HG03280 (cell line): Measurements from ENCODE around the gene CAPNS2.
"Not testable (repeated sequence)": the region's sequence is repeated elsewhere in the genome, so short reads cannot be mapped to it uniquely, and the experiment has no call there.

ENCODE experiments used
- ATAC-seq: cut with Tn5 transposase; IDR thresholded peaks from one replicate; pipeline ENCODE4 v1.9.1; 2021; ENCODE audit warnings: mild to moderate bottlenecking, moderate library complexity; ENCODE audit not compliant: unreplicated experiment

CAPNS2 gene

DNA sequence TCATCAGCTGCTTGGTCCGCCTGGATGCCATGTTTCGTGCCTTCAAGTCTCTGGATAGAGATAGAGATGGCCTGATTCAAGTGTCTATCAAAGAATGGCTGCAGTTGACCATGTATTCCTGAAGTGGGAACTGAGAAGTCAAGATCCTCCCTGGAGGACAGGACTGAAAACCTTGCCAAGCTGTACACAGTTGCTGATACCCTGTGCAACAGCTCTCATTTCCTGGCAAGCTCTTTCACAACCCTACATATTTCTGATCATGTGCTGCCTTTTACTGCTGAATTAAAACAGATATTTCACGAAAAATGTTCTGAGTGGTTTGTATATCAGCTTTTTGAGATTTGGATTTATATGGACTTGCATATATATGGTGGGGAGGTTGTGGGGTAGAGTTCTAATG, 898 bp downstream of the CAPNS2 start:
- ATAC-seq = no peak

DNA sequence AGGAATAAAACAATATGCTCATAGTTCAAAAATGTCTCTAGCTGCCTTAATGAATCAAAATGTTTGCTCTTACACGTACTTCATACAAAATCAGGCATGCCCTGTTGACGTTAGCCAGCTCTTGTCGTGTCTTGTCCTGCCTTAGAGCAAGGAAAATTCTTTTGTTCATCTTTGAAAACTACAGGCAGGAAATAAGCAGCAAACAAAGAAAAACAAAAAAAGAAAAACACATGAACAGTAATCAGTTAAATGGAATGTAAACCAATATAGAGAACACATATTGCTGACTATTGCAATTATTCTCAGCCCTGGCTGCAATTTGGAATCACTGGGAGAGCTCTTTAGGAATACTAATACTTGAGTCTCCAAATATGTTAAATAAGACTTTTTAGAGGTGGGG, 1.7 kb downstream of the CAPNS2 start:
- ATAC-seq = no peak

DNA sequence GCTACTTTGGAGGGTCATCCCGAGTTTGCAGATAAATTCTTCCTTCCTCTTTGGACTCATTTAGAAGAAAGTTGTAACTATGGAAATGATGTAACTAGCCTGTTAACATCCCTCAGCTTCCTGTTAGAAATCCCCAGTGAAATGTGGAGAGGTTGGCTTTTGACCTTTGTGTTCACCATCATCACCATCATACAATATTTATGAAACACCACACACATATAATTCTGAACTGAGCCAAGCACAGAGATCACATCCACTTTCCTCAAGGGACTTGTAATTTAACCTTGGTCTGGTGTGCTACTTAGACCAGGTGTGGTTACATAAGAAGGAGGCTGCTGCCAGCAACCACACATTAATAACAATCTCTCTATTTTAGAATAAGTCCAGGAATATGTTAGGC, 2.5 kb downstream of the CAPNS2 start:
- no peak for ATAC-seq

DNA sequence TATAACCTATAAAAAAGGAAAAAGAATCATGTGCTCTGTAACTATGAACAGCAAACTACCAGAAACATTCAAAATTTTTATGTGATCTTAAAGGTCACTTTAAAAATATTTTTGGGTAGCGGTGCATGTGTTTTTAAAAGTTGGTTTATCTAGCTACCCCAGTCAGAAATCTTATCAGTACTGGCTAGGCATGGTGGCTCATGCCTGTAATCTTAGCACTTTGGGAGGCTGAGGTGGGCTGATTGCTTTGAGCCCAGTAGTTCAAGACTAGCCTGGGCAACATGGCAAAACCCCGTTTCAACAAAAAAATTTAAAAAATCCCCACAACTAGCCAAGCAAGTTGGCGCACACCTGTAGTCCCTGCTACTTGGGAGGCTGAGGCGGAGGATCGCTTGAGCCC, 3.7 kb downstream of the CAPNS2 start:
- no peak for ATAC-seq

DNA sequence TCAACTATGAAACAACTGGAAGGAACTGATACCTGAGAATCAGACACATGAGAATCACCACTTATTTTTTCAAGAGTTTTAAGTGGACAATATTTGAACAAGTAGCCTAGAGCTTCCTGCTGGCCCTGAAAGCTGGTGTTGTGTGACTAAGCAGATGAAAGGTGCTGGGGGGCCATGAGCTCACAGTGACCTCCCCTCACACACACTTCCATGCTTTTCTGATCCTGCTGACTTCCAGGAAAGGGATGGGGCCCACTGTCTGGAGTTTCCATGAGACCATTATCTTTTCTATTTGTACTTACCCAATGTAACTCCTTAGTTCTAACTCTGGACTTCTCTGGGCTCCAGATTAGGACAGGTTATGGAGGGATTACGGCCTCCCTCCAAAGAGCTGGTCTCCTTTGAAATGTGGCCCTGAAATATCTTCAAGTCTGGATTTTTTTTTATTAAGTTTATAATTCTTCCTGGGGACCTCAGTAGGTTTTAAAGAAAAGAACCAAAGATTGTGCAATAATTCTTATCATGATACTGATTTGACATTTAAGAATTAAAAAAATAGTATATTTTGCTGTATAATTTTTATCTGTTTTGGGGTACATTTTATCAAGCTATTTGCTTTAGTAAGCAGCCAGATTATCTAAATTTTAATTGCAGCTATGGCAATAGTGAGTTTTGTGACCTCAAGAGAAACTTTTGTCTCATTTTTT, 4.9 kb downstream of the CAPNS2 start:
- ATAC-seq = no peak

DNA sequence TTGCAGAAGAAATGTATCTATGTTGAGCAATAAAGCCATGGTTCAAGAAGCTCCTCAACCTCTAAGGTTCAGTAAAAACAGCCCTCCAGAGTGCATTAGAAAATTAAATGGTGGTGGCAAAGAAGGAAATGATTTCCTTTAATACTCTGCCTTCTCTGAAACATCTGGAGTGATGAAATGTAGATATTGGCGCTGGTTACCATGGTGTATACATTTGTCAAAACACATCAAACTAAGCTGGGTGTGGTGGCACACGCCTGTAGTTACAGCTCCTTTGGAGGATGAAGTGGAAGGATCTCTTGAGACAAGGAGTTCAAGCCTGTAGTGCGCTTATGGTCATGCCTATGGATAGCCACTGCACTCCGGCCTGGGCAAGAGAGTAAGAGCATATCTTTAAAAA, 6.0 kb downstream of the CAPNS2 start:
- no peak for ATAC-seq

DNA sequence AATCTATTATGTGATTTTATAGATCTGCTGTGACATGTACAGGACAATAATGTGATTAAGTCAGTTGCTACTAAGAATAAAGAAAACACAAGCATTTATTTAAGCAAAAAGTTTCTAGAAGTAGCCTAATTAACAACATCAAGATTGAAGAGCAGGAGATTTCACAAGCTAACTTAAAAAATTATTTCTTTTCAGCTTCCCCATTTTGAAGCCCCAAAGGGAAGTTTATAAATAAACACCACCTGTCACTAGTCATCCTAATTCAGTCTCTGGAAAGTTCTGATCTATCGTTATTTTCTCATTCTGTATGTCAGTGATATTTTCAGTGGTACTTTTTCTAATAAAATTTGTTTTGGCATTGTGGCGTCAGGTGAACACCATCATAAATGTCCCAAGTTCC, 8.3 kb downstream of the CAPNS2 start:
- no peak for ATAC-seq

DNA sequence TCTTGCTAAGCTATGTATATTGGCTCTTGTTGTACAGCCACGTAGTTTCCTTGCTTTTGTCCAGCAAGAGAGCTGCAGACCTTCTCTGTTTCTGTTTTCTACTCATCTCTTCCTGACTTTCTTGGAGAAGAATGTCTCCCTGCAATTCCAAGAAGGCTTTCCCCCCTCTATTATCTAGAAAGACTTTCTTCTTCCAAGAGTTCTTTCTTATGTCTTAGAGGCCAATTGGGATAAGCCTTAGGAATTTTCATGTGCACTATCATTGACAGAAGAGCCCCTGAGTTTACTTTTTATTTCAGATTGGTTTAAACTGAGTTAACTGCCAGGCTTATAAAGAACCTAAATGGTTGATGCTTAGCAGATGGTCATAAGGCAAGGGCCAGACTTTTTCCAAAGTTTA, 9.0 kb downstream of the CAPNS2 start:
- no peak for ATAC-seq

DNA sequence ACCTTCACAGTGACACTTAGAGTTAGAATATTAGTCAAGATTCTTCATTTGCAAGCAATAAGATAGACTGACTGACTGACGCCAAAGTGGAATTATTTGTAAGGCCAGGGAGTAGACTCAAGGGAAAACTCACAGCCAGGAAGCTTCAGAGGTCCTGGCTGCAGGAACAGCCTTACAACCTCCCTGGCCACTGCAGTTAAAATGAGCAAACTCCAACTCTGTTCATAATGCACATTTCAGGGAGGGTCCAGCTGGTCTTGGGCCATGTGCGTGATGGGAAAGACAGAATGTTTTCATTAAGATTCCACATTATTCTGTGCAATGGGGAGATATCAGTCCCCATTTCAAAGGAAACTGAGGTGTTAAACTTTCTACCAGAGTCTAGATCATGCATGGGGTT, 9.9 kb downstream of the CAPNS2 start:
- no peak for ATAC-seq

DNA sequence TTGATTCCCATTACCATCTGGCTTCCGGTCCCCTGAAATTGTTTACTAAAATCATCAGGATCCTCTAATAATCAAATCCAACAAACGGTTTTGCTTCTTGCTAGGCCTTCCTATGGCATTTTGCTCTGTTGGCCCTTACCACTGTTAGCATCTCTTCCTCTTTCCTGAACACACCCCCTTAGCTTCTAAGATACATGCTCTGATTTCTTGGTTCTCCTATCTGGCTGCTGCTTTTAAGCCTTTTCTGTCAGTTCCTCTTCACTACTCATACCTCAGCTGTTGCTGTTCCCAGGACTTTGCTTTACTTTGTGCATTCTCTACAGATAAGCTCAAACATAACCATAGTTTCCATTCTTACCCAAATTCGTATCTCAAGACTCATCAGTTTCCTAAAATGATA, 11.4 kb downstream of the CAPNS2 start:
- ATAC-seq = no peak

DNA sequence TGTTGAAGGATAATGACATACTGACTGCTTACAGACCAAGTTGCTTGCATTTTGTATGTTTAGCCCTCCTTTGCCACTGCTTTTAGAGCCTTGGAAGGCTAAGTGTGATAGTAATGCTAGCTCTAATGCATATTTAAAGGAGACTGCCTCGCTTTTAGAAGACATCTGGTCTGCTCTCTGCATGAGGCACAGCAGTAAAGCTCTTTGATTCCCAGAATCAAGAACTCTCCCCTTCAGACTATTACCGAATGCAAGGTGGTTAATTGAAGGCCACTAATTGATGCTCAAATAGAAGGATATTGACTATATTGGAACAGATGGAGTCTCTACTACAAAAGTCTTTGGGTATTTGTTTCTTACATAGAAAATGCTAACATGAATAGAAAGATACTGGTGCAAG, 19.1 kb downstream of the CAPNS2 start:
- ATAC-seq = no peak

DNA sequence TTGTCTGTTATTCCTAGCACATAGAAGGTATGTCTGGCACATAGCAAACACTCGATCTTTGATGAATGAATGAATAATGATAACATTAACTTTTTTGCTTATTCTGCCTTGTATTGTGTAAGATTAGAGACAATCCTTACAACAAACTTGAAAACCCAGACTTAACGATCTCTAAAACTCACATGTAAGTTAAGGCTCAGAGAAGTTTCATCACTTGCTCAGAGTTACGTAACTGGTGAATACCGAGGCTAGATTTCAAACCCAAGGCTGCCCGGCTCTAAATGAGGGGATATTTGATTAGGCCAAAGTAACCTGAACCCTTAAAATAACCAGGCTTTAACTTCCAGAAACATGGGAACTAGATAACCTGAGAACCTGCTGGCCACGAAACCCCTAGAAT, 22.3 kb downstream of the CAPNS2 start:
- ATAC-seq = no peak

DNA sequence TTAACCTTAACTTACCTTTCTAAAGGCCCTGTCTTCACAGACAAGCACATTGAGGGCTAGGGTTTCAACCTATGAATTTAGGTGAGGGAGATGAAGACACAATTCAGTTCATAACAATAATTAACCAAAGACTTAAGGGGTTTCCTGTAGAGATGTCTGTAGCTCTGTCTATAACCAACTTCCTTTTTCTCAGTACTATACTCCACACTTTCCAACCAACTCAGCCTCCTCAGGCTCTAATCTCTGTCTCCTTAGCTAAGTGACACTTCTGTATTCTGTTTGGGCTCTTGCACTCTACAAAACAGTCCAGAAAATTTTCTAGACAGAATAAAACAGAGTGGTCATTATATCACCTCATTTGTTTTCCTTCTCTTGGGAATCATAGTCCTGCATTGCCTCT, 25.8 kb downstream of the CAPNS2 start:
- no peak for ATAC-seq

DNA sequence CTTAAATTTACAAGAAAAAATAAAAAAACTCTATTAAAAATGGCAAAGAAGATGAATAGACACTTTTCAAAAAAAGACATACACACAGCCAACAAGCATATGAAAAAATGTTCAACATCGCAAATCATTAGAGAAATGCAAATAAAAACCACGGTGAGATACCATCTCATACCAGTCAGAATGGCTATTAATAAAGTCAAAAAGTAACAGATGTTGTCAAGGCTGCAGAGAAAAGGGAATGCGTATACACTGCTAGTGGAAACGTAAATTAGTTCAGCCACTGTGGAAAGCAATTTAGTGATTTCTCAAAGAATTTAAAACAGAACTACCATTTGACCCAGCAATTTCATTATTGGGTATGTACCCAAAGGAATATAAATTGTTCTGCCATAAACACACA, 31.4 kb downstream of the CAPNS2 start:
- no peak for ATAC-seq

DNA sequence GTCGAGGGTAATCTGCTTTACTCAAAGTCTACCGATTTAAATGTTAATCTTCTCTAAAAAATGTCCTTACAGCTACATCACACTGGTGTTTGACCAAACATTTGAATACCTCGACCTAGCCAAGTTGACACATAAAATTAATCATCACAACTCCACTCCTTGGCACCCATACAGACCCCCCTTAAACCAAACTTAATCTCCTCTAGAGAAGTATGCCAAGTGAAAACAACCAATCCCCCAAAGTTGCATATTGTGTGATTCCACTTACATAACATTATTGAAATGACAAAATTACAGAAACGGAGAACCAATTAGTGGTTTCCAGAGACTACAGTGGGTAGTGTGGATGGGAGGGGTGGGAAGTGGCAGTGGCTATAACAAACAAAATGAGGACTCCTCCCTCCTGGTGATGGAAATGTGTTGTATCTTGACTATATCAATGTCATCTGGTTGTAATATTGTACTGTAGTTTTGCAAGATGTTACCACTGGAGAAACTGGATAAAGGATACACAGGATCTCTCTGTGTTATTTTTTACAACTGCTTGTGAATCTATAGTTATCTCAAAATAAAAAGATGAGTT, 39.4 kb downstream of the CAPNS2 start:
- ATAC-seq = no peak

DNA sequence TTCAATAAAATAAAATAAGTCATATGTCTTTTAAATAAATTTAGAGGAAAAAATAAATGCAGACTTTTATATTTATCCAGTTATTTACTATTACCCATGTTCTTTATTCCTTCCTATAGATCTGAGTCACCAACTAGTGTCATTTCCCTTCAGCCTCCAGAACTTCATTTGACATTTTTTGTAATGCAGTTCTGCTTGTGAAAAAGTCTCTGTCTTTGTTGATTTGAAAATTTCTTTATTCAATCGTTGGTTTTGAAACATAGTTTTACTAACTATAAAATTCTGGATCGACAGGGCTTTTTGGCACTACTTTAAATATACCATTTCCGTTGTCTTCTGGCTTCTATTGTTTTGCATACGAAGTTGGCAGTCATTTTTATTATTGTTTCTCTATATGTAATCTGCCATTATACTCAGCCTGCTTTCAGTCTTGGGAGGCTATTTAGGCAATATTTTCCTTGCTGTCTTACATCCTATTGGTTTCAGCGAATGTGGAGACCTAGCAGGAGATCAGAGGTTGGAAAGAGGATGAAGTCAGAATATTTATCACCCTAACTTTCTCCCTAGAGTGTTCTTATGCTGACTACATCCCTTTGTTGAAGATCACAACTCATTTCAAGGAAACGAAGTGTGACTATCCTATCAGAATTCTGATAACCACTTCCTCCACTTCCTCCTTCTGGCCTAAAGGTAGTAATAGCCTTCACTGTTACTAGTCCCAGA, 47.3 kb downstream of the CAPNS2 start:
- no peak for ATAC-seq

DNA sequence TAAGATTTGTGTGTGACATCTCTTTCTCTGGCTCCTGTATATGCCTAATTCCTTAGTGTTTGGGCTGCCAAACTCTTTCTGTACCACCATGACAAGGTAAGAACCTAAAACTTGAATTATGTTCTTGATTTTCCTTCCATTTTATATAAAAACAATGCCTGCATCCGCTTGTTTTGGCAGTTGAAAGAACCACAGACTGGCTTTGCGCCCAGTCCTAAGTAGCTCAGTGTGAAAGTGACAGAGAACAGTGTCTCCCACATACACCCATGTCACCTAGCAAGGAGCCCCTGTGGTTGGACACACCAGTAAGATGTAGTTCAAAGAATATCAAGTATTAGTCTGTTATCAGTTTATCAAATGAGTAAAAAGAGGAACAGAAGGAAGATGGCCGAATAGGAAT, 48.6 kb downstream of the CAPNS2 start:
- no peak for ATAC-seq

DNA sequence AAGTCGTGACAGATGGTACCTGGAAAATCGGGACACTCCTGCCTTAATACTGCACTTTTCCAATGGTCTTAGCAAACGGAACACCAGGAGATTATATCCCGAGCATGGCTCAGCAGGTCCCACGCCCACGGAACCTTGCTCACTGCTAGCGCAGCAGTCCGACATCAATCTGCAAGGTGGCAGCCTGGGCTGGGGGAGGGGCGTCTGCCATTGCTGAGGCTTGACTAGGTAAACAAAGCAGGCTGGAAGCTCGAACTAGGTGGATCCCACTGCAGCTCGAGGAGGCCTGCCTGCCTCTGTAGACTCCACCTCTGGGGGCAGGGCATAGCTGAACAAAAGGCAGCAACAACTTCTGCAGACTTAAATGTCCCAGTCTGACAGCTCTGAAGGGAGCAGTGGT, 49.2 kb downstream of the CAPNS2 start:
- ATAC-seq = not testable (repeated sequence)
